NCI-H1417 (cell line): Measurements from ENCODE around the gene CMKLR1.

Experiments used
- DNase-seq, 3 experiments: peaks; one replicate each; lab custom pipeline; 2025; lab: John Stamatoyannopoulos, UW

CMKLR1 gene, protein sequence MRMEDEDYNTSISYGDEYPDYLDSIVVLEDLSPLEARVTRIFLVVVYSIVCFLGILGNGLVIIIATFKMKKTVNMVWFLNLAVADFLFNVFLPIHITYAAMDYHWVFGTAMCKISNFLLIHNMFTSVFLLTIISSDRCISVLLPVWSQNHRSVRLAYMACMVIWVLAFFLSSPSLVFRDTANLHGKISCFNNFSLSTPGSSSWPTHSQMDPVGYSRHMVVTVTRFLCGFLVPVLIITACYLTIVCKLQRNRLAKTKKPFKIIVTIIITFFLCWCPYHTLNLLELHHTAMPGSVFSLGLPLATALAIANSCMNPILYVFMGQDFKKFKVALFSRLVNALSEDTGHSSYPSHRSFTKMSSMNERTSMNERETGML

GRCh38 chr12:108338915-108339657 lies at the start of gene CMKLR1:
TSS of gene CMKLR1 (minus strand) at chr12:108339311. CDS start at chr12:108293591, 45,720 bp downstream.
- DNase-seq: peak in 2 of 3 experiments; percentile 14 to 29

- DNase-seq: no peak
Observed at GRCh38 chr12:108387771-108388170, 48.7 kb upstream of the CMKLR1 start.

- no peak for DNase-seq
Observed at GRCh38 chr12:108386709-108387360, 47.7 kb upstream of the CMKLR1 start.

- peak in 1 of 3 experiments; percentile 10 for DNase-seq
Observed at GRCh38 chr12:108382437-108382801, 43.3 kb upstream of the CMKLR1 start.

DNA sequence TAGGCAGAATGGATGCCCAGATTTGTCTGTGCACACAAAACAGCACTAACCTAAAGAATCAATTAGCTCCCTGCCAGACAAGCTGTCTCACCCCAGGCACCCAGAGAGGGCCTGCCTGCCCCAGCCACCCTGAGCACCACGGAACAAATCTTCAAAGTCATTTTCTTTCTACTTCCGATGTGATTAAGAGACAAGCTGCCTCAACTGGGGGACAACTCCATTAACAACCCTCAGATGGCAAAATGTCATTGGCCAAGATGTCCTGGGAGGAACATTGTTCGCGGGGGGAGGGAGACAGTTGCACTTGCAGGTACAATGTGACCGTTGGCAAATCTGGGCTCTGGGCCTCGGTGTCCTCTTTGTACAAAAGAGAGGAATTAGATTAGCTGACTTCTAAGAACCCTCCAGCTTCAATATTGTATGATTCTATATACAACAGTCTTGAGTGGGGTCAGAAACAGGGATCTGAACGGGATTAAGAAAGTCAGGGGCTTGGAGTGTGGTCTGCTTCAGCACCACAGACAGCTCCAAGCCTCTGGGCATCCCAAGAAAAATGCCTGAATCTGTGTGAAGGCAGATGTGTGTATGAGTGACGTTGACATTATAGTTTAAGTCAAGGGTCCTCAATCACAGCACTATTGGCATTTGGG lies 42.8 kb upstream of the CMKLR1 start:
- no peak for DNase-seq

GRCh38 chr12:108380382-108380781 lies 41.3 kb upstream of the CMKLR1 start:
- DNase-seq: no peak

DNA sequence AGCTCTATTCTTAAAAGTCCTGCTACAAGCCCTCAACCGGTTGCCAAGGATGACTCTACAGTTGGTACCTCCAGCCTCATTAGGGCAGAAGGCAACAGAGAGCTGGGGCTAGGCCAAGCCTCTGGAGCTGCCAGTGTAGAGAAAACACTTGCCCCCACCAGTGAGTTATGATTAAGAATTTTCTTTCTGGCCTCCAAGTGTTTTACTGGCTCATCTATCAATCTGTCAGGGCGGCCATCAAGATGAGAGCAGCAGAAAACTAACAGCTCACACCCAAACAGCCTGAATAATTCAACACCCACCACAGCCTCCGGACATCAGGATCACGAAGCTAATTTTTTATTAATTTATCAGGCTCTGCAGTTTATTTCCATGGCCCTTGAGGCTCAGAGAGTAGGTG lies 40.7 kb upstream of the CMKLR1 start:
- no peak for DNase-seq

GRCh38 chr12:108378926-108379325 lies 39.8 kb upstream of the CMKLR1 start:
- DNase-seq: no peak

GRCh38 chr12:108377260-108377659 lies 38.1 kb upstream of the CMKLR1 start:
- no peak for DNase-seq

DNA sequence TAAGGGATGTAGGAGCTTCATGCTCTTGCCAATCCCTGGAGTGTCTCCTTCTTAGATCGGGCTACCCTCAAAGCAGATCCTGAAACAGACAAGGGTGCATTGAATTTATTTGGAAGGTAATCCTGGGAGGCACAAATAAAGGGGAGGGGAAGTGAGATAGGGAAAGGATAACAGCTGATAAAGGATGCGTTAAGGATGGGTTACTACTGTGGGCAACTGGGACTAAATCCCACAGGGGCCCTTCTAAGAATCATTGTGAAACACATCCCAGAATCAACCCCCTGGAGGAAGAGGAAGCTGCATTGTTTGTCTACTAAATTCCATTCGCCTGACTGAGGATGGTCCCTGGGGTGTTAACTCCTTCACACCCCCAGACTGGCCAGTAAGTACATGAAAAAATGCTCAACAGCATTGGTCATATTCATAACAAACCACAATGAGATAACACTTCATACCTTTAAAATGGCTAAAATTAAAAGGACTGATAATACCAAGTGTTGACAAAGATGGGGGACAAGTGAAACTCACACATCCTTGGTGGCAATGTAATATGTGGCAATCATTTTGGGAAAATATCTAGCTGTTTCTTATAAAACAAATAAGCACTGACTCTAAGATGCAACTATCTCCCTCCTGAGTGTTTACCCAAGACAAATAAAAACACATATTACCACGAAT lies 37.0 kb upstream of the CMKLR1 start:
- no peak for DNase-seq

GRCh38 chr12:108374596-108375320 lies 35.6 kb upstream of the CMKLR1 start:
- no peak for DNase-seq

DNA sequence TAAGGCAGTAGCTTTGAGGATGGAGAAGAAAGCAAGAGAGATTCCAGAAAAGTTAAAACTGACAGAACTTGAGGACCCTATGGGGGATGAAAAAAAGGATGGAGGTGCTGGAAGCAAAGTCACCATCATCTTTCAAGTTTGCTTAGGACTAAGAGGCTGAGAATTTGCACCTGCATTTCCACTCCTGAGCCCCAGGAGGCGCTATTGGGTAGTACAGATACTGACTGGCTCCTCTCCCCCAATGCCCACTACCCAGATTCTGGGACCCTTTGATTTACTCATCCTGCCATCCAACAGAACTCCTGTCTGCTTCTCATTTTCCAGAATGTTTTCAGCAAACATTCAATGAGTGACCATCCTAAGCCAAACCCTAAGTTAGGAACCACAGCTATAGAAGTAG lies 34.0 kb upstream of the CMKLR1 start:
- DNase-seq: no peak

DNA sequence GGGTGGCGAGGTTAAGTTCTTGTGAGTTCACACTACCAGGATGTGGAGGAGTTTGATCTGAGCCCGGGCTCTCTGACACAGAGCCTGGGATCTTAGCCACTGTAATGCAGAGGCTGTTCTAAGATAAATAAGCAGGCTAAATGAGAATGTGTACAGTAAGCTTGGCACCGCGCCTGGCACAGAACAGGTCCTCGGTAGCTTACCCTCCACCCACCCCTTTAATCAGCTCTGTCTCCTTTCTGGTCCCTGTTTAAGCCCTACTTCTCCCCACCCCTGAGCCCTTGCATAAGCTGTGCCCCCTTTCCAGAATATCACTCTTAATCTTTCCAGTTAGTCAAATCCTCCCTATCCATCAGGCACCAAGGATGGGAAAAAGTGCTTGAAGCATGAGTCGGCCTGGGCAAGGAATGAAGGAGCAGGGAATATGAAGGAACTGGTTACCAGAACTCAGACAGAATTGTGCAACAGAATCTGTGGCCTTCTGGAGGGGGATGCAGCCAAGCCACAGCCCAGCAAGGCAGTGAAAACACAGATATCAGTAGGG lies 32.8 kb upstream of the CMKLR1 start:
- no peak for DNase-seq

DNA sequence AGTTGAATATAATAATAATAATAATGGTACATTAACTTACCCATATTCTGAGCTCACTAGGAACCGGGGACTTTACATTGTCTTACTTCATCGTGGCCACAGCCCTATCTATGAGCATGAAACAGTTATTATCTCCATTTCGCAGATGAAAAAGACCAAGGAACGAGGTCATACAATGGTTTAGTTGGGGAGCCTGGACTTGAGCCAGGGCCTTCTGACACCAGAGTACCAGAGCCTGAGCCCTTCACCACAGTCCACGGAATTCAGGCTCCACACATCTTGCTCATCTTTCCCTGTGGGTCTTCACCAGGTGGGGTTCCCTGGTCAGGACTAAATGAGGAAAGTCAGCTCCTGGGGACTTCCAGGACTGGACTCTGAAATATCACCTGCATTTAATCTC lies 31.3 kb upstream of the CMKLR1 start:
- no peak for DNase-seq

GRCh38 chr12:108369736-108370396 lies 30.8 kb upstream of the CMKLR1 start:
- no peak for DNase-seq

GRCh38 chr12:108368089-108368488 lies 29.0 kb upstream of the CMKLR1 start:
- no peak for DNase-seq

DNA sequence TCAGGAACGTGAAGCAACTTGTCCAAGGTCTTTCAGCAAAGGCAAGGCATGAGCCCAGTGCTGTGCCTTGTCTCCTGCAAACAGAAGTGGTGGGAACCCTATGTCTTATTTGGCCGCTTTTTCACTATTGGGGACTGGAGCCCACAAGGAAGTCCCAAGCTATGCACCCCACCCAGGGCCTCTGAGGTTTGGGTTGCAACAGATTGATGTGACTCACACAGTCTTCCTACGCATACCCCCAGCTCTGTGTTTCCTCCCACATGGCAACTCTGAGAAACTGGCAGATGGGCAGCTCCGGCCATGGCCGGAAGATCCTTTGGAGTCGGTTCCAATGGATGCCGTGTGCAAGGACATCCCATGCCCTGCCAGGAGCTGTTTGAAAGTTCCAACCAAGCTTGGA lies 28.3 kb upstream of the CMKLR1 start:
- DNase-seq: no peak

DNA sequence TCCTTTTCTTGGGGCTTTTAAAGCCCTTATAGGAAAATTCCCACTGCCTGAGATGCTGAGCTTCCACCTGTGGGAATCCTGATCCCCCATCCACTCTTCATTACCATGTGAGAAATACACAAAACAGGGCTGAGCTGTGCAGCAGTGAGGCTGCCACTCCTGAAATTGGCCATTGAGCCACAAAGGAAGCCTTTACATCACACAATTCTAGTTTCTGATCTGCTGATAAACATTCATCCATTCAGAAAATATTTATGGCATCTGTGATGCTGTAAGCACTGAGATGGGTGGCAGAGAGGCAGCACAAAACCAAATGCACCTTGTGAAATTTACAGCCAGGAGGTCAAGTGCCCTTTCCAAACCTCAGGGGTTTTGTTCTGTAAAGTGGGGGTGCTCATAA lies 26.2 kb upstream of the CMKLR1 start:
- DNase-seq: peak in 1 of 3 experiments; percentile 57

DNA sequence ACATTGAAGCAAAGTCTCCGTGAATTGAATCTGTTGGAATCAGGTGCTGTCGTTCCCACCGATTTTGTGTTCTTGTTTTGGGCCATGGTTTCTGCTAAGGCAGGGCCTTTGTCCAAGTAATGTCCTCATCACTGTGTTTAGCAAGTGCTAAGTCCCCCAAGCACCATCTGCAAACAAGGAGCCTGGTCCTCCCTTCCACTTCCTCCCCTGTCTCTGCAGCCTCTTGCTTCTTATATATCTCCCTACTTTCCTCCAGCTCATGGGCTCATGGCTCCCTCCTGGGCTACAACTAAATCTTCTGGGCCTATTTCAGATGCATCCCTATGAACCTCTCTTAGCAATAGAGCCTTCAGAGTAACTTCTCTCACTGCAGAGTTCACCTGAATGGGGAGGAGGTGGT lies 25.8 kb upstream of the CMKLR1 start:
- DNase-seq: no peak

GRCh38 chr12:108363565-108363964 lies 24.5 kb upstream of the CMKLR1 start:
- DNase-seq: no peak
